ENCODE data around the gene ADSL. TPM values are rescaled to one million over a fixed set of nuclear protein-coding genes. Genes with fewer than 3 reads are reported as not detected.
A peak's percentile ranks its signal among the peaks of the same experiment; 100 is the strongest.

The ADSL gene
- total and polyA plus RNA-seq, 12 donors = 29.3 to 101 (median 53.9) TPM

DNA sequence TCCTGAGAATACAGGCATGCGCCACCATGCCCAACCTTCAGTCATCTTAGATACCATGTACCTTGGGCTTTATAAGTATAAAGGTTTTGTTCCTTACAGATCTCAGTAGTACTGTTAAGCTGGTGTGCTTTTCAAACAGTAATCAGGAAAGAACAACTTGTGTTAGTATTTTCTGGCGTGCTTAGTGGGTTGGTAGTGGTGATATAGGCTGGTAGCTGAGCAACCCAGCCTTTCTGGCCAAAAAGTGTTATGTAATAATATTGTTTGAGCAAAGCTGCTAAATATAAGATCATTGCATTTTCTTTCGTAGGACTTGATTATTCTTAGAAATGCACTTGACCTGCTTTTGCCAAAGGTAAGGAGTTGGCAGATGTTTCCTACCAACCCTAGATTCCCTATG, 6.5 kb downstream of the ADSL start:
- intact Hi-C loops (cut with DNase I) = loop anchor here in 1 of 10 donors (10.0 kb wide), 1 partner anchor 818 kb away; the partner anchor contains the start of gene RPS19BP1
- TF ChIP-seq, protein P1, sequence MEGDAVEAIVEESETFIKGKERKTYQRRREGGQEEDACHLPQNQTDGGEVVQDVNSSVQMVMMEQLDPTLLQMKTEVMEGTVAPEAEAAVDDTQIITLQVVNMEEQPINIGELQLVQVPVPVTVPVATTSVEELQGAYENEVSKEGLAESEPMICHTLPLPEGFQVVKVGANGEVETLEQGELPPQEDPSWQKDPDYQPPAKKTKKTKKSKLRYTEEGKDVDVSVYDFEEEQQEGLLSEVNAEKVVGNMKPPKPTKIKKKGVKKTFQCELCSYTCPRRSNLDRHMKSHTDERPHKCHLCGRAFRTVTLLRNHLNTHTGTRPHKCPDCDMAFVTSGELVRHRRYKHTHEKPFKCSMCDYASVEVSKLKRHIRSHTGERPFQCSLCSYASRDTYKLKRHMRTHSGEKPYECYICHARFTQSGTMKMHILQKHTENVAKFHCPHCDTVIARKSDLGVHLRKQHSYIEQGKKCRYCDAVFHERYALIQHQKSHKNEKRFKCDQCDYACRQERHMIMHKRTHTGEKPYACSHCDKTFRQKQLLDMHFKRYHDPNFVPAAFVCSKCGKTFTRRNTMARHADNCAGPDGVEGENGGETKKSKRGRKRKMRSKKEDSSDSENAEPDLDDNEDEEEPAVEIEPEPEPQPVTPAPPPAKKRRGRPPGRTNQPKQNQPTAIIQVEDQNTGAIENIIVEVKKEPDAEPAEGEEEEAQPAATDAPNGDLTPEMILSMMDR (IDR thresholded peaks at IDR 0.05) = no peak
- peaks cover 0 to 97% (median 53%) of the 10 kb centered on the region in 9 donors for H3K36me3 ChIP-seq
- no peaks in the 10 kb centered on the region for H3K9me3 ChIP-seq
- H3K27me3 ChIP-seq = no peaks in the 10 kb centered on the region
- ATAC-seq (peak in 1 of 8 donors; percentile 16), DNase-seq (no peak)
- no peak overlapping the region for H3K4me3 ChIP-seq
- WGBS, 2 donors = 78 to 81% methylated on average over 3 of the region's 3 CpGs
- H3K4me1 ChIP-seq = peaks cover 0 to 14% (median 10%) of the 10 kb centered on the region in 9 donors
- no peak overlapping the region for H3K27ac ChIP-seq

DNA sequence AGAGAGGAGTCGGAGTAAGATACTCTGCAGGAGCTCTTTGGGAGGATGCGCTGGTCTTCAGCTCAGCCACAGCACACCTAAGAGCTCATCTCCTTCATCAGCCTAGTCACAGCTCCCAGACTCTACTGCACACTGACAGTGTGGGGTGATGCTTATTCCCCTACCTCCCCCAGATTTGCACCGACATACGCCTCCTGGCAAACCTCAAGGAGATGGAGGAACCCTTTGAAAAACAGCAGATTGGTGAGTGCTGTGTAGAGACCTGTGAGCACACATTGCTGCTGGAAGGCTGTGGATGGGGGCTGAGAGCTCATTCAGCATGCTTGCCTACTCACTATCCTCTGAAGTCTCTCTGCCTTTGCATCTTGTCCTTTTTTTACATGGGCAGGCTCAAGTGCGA, 14.8 kb downstream of the ADSL start:
- ATAC-seq = no peak
- Histone ChIP-seq H3K9me3 (no peaks in the 10 kb centered on the region), H3K27me3 (no peaks in the 10 kb centered on the region), H3K4me1 (no peaks in the 10 kb centered on the region), H3K27ac (no peak overlapping the region), H3K36me3 (peaks cover 3 to 100% (median 84%) of the 10 kb centered on the region in 9 donors), H3K4me3 (no peak overlapping the region)
- no peak for DNase-seq
- TF ChIP-seq, protein P1 (IDR thresholded peaks at IDR 0.05) = no peak
- intact Hi-C loops (cut with DNase I) = loop anchor here in 1 of 10 donors (10.0 kb wide), 1 partner anchor 284 kb away; no protein-coding TSS in a partner anchor
- WGBS, 2 donors = 96 to 97% methylated on average over 5 of the region's 5 CpGs

DNA sequence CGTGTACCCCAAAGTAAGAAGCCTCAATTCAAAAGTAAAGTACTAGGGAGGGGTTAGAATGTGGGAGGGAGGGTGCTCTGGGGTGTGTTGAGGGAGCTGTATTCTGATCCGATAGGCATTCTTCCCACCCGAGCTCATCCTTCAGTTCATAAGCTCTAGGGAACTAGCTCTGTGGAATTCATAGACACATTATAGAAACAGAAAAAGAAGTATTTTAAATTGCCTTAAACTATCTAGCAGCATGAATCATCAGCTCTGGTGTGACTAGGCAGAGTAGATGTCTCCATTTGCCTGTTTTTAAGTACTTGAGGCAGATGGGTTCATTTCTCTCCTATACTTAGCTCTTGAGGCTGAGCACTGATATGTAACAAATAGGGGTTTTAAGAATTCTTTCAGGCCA, 16.8 kb downstream of the ADSL start:
- intact Hi-C loops (cut with DNase I) = loop anchor here in 1 of 10 donors (10.0 kb wide), 1 partner anchor 282 kb away; no protein-coding TSS in a partner anchor
- peaks cover 0 to 4% (median 0%) of the 10 kb centered on the region in 9 donors for H3K4me1 ChIP-seq
- DNase-seq (no peak), ATAC-seq (no peak)
- H3K36me3 ChIP-seq = peaks cover 3 to 100% (median 94%) of the 10 kb centered on the region in 9 donors
- H3K27ac ChIP-seq = no peak overlapping the region
- WGBS, 2 donors = 86 to 90% methylated on average over 3 of the region's 3 CpGs
- no peak overlapping the region for H3K4me3 ChIP-seq
- H3K9me3 ChIP-seq = no peaks in the 10 kb centered on the region
- H3K27me3 ChIP-seq = no peaks in the 10 kb centered on the region
- TF ChIP-seq, protein P1 (IDR thresholded peaks at IDR 0.05) = no peak

DNA sequence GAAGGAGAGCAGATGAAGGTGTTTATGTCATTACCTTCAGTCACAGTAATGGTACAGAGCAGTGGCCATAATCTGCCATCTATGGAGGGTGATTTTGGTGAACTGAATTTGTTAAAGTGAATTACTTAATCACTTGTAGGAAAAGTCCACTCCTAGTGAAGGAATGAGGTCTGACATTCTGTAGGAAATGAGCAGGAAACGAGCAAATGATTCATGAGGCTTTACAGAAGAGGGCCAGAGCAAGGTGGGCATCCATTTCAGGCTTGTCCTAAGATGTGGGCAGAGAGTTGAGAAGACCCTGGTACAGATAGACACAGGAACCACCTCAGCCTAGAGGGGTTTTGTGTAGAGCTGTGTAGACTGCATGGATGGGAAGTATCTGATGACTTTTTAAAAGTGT, 18.1 kb downstream of the ADSL start:
- Histone ChIP-seq H3K27me3 (no peaks in the 10 kb centered on the region), H3K9me3 (no peaks in the 10 kb centered on the region), H3K36me3 (peaks cover 3 to 100% (median 80%) of the 10 kb centered on the region in 9 donors), H3K27ac (no peak overlapping the region), H3K4me1 (peaks cover 0 to 10% (median 0%) of the 10 kb centered on the region in 9 donors), H3K4me3 (no peak overlapping the region)
- WGBS, 2 donors = 79 to 83% methylated on average over 1 of the region's 1 CpG
- intact Hi-C loops (cut with DNase I) = loop anchor here in 1 of 10 donors (10.0 kb wide), 1 partner anchor 280 kb away; no protein-coding TSS in a partner anchor
- TF ChIP-seq, protein P1 (IDR thresholded peaks at IDR 0.05) = no peak
- DNase-seq (no peak), ATAC-seq (no peak)

Data from heart right ventricle (tissue), 16 donors.